ENCODE measurements around the gene GRIK4. TPM values are rescaled to one million over a fixed set of nuclear protein-coding genes. Genes with fewer than 3 reads are reported as not detected.
A peak's percentile ranks its signal among the peaks of the same experiment; 100 is the strongest.

The GRIK4 gene
- total and polyA plus RNA-seq, 7 donors = 0.04 to 0.11 (median 0.04) TPM; not detected in 4

- DNase-seq (peak in 1 of 2 donors; percentile 27), ATAC-seq (peak in 3 of 4 donors; percentile 38 to 66 (median 54))
- no peak overlapping the region for H3K4me3 ChIP-seq
- intact Hi-C loops (cut with DNase I) = no loop called here
- no peak overlapping the region for H3K27ac ChIP-seq
- H3K36me3 ChIP-seq (ENCODE audit: insufficient read depth in 1 of 2, low read depth in 1 of 2) = no peaks in the 10 kb centered on the region
- 44 to 50% (median 50%) methylated on average over 4 of the region's 4 CpGs for WGBS, 3 donors
- no peaks in the 10 kb centered on the region for H3K9me3 ChIP-seq
- peaks cover 0 to 4% (median 4%) of the 10 kb centered on the region in 3 donors for H3K27me3 ChIP-seq (ENCODE audit: insufficient read depth in 3 of 3, low read length in 2 of 3)
- H3K4me1 ChIP-seq = no peaks in the 10 kb centered on the region
- no peak for TF ChIP-seq CTCF (IDR thresholded peaks at IDR 0.05)
These were observed 97.2 kb downstream of the GRIK4 start for GRCh38 chr11:120608760-120609211.

GRCh38 chr11:120610111-120610510 lies 98.6 kb downstream of the GRIK4 start:
- no peaks in the 10 kb centered on the region for H3K9me3 ChIP-seq
- H3K36me3 ChIP-seq (ENCODE audit: insufficient read depth in 1 of 2, low read depth in 1 of 2) = no peaks in the 10 kb centered on the region
- H3K27ac ChIP-seq = no peak overlapping the region
- H3K27me3 ChIP-seq (ENCODE audit: insufficient read depth in 3 of 3, low read length in 2 of 3) = peaks cover 0 to 4% (median 4%) of the 10 kb centered on the region in 3 donors
- H3K4me1 ChIP-seq = no peaks in the 10 kb centered on the region
- TF ChIP-seq CTCF (IDR thresholded peaks at IDR 0.05) = no peak
- H3K4me3 ChIP-seq = no peak overlapping the region
- intact Hi-C loops (cut with DNase I) = no loop called here
- DNase-seq (no peak), ATAC-seq (no peak)
- 91 to 96% (median 95%) methylated on average over 8 of the region's 8 CpGs for WGBS, 3 donors

- intact Hi-C loops (cut with DNase I) = no loop called here
These were observed 100.0 kb downstream of the GRIK4 start for GRCh38 chr11:120611581-120611980.

GRCh38 chr11:120612513-120613263 lies 101.1 kb downstream of the GRIK4 start:
- intact Hi-C loops (cut with DNase I) = no loop called here
- no peak for ATAC-seq

More at GRCh38 chr11:120611581-120611980, 100.0 kb downstream of the GRIK4 start:
- H3K36me3 ChIP-seq (ENCODE audit: insufficient read depth in 1 of 2, low read depth in 1 of 2) = no peaks in the 10 kb centered on the region
- H3K27ac ChIP-seq = no peak overlapping the region
- peaks cover 0 to 4% (median 4%) of the 10 kb centered on the region in 3 donors for H3K27me3 ChIP-seq (ENCODE audit: insufficient read depth in 3 of 3, low read length in 2 of 3)
- no peak for TF ChIP-seq CTCF (IDR thresholded peaks at IDR 0.05)
- no peaks in the 10 kb centered on the region for H3K4me1 ChIP-seq
- 85 to 86% (median 86%) methylated on average over 7 of the region's 7 CpGs for WGBS, 3 donors
- no peak overlapping the region for H3K4me3 ChIP-seq
- DNase-seq (no peak), ATAC-seq (no peak)
- H3K9me3 ChIP-seq = no peaks in the 10 kb centered on the region

More at GRCh38 chr11:120612513-120613263, 101.1 kb downstream of the GRIK4 start:
- Histone ChIP-seq H3K4me1 (no peaks in the 10 kb centered on the region), H3K9me3 (no peaks in the 10 kb centered on the region), H3K4me3 (no peak overlapping the region), H3K27ac (no peak overlapping the region), H3K27me3 (ENCODE audit: insufficient read depth in 3 of 3, low read length in 2 of 3) (peaks cover 0 to 4% (median 4%) of the 10 kb centered on the region in 3 donors), H3K36me3 (ENCODE audit: insufficient read depth in 1 of 2, low read depth in 1 of 2) (no peaks in the 10 kb centered on the region)
- 64 to 68% (median 67%) methylated on average over 8 of the region's 8 CpGs for whole genome bisulfite sequencing, 3 donors
- no peak for DNase-seq
- no peak for TF ChIP-seq CTCF (IDR thresholded peaks at IDR 0.05)
